Kidney capillary endothelial cell (primary cell): ENCODE data around the gene TGM1.
"Not testable (repeated sequence)": the region's sequence is repeated elsewhere in the genome, so short reads cannot be mapped to it uniquely, and the experiment has no call there.

Source experiments
- DNase-seq: peaks from one replicate; pipeline ENCODE4 v3.0.0-alpha.2; 2018; ENCODE audit warnings: low spot score

Gene TGM1

DNA sequence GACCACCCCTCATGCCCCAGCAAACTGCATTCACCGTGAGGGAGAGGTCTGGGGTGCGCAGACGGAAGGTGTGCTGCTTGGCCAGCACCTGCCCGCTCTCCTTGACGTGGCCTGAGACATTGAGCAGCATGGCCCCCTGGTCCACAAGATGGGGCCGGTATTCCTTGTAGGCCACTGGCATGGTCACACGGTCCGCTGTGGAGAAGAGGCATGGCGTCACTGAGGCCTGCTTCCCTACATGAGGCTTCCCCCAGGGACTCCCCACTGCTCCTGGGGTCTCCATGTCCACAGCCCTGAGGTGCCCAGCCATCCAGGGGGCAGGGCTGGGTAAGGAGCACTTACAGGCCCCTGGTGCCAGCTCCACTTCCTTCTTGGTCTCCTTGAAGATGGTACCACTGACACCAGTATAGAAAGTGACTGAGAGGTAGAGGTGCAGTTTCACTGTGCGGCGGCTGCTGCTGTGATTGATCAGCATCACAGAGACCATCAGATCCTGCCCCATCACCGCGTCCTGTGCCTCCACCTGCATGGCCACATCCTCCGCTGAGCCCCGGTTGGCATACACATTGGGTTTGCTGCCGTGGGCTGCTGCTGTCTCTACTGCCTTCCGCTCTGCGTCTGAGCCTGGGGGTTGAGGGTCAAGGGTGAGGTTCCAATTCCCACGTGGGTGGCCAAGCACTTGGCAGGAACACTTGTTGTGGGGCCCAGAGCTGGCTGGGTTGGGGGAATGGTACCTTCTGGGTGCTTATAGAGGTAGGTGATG lies 8.2 kb downstream of the TGM1 start:
- no peak for DNase-seq

GRCh38 chr14:24253936-24254335 lies 9.0 kb downstream of the TGM1 start:
- no peak for DNase-seq

GRCh38 chr14:24252289-24253124 lies 10.5 kb downstream of the TGM1 start:
- no peak for DNase-seq

DNA sequence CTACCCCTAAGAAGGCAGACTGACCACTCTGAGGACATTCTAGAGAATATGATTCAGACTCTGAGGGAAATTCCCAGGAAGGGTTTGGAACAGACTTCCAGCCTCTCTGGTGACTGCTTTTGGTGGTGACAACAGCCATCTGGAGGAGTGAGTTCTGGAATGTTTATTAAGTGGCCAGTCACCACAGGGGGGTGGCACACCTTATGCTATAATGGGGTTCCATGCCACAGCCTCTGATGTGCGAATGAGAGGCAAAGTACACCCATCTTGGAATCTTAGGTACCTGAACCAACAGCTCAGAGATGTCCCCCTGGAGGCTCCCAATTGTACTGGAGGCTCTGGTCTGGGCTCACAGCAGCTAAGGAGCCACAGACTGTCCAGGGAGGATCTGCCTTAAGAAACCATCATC lies 11.1 kb downstream of the TGM1 start:
- DNase-seq = no peak

DNA sequence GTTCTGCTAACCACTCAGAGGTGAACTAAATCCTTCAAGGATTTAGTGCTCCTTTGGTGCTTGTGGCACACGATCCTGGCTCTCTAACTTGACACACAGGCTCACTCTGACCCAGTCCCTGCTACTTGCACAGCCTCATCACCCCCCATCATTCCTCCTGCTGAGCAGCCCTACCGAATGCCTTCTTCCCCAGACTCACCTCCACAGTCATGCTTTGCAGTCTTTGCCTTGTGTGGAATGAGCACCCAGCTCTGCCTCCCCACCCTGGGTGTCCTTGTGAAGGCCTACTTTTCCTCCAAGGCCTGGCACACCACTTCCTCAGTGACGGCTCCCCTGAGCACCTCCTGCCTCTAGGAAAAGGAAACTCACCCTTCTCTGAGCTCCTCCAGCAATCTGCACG lies 12.6 kb downstream of the TGM1 start:
- DNase-seq = no peak

- DNase-seq = no peak
These were observed 13.6 kb downstream of the TGM1 start for GRCh38 chr14:24249230-24250021.

GRCh38 chr14:24247422-24247821 lies 15.6 kb downstream of the TGM1 start:
- DNase-seq = no peak

DNA sequence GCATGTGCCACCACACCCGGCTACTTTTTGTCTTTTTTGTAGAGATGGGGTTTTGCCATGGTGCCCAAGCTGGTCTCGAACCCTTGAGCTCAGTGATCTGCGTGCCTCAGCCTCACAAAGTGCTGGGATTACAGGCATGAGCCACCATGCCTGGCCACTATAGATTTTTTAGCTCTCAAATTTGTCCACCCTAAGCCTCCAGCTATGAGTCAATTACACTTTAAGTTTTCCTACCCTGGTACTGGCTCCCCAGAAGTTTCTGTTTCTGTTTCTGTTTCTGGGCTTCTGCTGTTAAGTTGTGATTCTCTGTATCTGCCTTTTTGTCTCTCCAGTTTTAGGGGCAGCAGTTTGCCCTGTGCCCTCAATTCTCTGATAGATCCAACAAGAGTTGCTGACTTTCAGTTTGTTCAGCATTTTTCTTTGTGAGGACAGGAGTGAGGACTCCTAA lies 16.2 kb downstream of the TGM1 start:
- no peak for DNase-seq

GRCh38 chr14:24245350-24245749 lies 17.6 kb downstream of the TGM1 start:
- not testable (repeated sequence) for DNase-seq

- DNase-seq = no peak
These were observed 19.6 kb downstream of the TGM1 start for GRCh38 chr14:24243336-24243836.

GRCh38 chr14:24241829-24242443 lies 21.0 kb downstream of the TGM1 start:
- DNase-seq = peak; percentile 86

GRCh38 chr14:24240110-24240918 lies 22.7 kb downstream of the TGM1 start:
- DNase-seq = no peak

DNA sequence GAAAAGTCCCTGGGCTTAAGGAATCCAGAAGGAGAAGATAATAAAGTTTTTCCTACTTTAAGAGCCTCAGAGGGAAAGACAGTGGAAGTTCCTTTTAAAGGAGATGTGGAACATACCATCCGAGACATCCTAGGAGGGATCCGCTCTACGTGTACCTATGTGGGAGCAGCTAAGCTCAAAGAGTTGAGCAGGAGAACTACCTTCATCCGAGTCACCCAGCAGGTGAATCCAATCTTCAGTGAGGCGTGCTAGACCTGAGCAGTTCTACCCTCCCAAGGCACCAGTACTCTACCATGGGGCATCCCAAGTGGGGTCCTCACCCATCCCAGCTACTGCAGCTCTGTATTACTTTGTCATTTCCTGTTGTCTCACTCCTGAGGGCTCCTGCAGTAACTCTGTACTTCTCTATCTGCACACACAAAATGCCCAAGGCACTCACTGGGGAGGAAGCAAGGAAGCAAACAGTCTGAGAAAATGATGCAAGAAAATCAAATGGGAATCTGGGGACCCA lies 24.4 kb downstream of the TGM1 start:
- no peak for DNase-seq

GRCh38 chr14:24238123-24238522 lies 24.9 kb downstream of the TGM1 start:
- DNase-seq = no peak

- no peak for DNase-seq
These were observed 25.5 kb downstream of the TGM1 start for GRCh38 chr14:24237463-24237955.

GRCh38 chr14:24236689-24237462 lies 26.1 kb downstream of the TGM1 start:
- DNase-seq = no peak

DNA sequence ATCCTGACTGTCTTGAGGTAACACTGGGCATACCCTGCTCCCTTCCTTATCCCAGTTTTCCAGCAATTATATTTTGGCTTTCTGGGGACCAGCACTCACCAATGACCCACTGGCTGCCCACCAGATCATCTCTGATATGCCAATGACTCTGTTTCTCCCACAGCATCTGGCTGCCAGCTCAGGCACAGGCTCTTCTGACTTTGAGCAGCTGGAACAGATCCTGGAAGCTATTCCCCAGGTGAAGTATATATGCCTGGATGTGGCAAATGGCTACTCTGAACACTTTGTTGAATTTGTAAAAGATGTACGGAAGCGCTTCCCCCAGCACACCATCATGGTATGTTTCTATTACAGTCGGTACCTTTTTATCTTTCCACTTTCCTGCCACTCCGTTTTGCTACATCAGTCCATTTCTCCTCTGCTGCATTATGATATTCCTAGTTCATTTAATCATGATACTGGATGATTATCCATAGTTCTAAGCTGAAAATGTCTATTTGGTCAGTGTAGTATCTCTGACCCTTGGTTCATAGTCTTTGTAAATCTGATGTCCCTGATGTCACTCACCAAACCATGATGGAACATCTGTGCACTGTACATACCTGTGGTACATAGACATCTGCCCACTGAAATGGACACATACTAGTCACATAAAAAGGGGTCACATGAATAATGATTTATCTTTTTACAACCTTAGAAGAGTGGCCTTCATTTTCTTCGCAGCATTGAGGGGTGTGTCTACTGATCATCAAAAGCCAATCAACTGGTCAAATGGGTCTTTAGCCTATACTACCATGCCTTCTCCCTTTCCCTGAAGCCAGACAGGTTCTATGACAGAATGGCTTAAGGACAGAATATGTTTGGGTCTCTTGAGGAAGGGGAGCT lies 26.9 kb downstream of the TGM1 start:
- DNase-seq = no peak

- DNase-seq = no peak
These were observed 28.6 kb downstream of the TGM1 start for GRCh38 chr14:24234095-24235005.
